H54 (cell line): Measurements from ENCODE around the gene FCER1G.

Experiments used
- DNase-seq: peaks from one replicate; pipeline ENCODE4 v3.0.0; 2011; ENCODE audit warnings: low spot score, mixed read lengths; ENCODE audit not compliant: insufficient read length
- FAIRE-seq: peaks from 3 replicates; lab custom pipeline; 2011; peaks lifted over from hg19 to GRCh38; lab: Jason Lieb, UNC
- POLR2A ChIP-seq: IDR thresholded peaks from 2 replicates; pipeline ENCODE4 v1.6.1; 2011; ENCODE audit warnings: low read depth, mild to moderate bottlenecking, low read length

Gene FCER1G

GRCh38 chr1:161267321-161267720 is 52.2 kb downstream of the FCER1G start:
- no peak for TF ChIP-seq POLR2A
- DNase-seq (no peak), FAIRE-seq (no peak)
